Measurements from ENCODE around the gene ZDHHC24.
"Not testable (repeated sequence)": the region's sequence is repeated elsewhere in the genome, so short reads cannot be mapped to it uniquely, and the experiment has no call there.

Gene ZDHHC24

DNA sequence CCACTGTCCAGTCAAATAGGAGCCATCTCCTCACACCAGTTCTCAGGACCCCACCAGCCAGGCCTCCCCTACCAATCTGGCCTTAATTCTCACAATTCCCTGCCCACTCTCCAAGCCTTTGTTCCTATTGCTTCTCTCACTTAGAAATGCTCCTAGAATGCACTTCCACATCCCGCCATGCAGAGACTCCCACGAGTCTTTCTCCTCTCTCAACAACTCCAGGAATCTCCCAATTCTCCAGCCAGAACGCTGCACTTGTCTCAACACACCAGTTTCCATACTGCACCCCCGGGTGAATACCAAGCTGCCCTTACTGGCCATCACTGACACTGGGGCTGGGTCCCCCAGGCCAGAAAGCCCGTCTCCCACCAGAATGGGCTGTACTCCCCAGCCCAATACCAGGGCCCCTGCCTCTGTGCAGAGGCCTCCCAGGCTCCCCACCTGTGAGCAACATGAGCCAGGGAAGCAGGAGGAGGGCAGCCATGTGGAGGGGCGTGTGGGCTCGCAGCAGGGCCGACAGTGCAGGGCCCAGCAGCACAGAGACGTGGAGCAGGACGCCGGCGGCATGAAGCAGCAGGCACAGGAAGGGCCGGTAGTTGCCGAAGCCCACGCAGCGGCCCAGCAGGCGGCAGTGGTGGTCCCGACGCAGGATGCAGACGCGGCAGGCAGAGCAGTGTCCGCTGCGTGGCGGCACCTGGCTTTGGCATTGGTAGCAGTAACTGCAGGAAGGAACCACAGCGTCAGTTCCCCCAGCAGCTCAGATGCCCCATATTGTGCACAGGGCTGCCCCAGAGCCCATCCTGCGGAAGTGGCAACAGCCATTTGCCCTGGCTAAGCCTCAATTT lies 2.4 kb downstream of the ZDHHC24 start:
- Histone ChIP-seq H3K4me3 (ENCODE audit: low read depth, low read length, poor library complexity, severe bottlenecking) (peak overlapping the region; percentile 44), H3K9ac (ENCODE audit: low read length) (peak overlapping the region; percentile 79), H3F3A (ENCODE audit: insufficient read depth, low read length) (no peaks in the 10 kb centered on the region), H4K20me1 (ENCODE audit: insufficient read depth, low read length) (no peaks in the 10 kb centered on the region), H3K9me2 (ENCODE audit: low read depth, low read length) (no peaks in the 10 kb centered on the region), H3K27me3 (ENCODE audit: insufficient read depth, low read length) (0 out of 2 replicates have a peak, but pooled peaks cover 3% of the 10 kb centered on the region), H3K4me2 (ENCODE audit: low read length) (peak overlapping the region; percentile 91), H3K36me3 (ENCODE audit: insufficient read depth, low read length) (peaks cover 7% of the 10 kb centered on the region; the same call in 1 of the 2 replicates), H2AFZ (ENCODE audit: low read length) (no peak overlapping the region; the same call in 1 of the 2 replicates), H3K4me1 (ENCODE audit: insufficient read depth, low read length, severe bottlenecking) (peaks cover 33% of the 10 kb centered on the region), H3K27ac (ENCODE audit: low read depth, low read length, poor library complexity, severe bottlenecking) (peak overlapping the region; percentile 75), H3K79me2 (ENCODE audit: insufficient read depth, low read length) (no peaks in the 10 kb centered on the region), H3K9me3 (ENCODE audit: low read length) (no peaks in the 10 kb centered on the region)
- TF ChIP-seq EZH2 (IDR thresholded peaks at IDR 0.05; ENCODE audit: borderline replicate concordance, low read length) = no peak
- TF ChIP-seq, protein P1, sequence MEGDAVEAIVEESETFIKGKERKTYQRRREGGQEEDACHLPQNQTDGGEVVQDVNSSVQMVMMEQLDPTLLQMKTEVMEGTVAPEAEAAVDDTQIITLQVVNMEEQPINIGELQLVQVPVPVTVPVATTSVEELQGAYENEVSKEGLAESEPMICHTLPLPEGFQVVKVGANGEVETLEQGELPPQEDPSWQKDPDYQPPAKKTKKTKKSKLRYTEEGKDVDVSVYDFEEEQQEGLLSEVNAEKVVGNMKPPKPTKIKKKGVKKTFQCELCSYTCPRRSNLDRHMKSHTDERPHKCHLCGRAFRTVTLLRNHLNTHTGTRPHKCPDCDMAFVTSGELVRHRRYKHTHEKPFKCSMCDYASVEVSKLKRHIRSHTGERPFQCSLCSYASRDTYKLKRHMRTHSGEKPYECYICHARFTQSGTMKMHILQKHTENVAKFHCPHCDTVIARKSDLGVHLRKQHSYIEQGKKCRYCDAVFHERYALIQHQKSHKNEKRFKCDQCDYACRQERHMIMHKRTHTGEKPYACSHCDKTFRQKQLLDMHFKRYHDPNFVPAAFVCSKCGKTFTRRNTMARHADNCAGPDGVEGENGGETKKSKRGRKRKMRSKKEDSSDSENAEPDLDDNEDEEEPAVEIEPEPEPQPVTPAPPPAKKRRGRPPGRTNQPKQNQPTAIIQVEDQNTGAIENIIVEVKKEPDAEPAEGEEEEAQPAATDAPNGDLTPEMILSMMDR (IDR thresholded peaks at IDR 0.05; ENCODE audit: low read length) = peak; percentile 82

DNA sequence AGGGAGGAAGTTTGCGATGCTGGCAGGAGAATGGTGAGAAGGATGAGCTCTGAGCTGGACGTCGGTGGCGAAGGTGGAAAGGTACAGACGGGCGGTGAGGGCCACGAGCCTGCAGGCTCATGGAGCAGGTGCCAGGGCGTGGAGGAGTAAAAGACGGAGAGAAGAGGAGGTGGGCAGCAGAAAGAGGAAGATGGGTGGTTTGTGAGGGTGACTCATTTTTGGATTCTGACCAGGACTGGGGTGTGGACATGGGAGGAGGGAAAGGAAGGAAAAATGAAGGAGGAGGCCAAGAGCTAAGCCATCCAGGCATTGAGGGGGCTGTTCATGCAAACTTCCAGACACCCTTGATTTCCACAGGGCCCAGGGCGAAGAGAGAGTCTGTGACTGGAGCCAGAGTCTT lies 3.5 kb downstream of the ZDHHC24 start:
- no peaks in the 10 kb centered on the region for H4K20me1 ChIP-seq (ENCODE audit: insufficient read depth, low read length)
- H3K4me3 ChIP-seq (ENCODE audit: low read depth, low read length, poor library complexity, severe bottlenecking) = no peak overlapping the region
- H3K9ac ChIP-seq (ENCODE audit: low read length) = no peak overlapping the region
- peaks cover 33% of the 10 kb centered on the region for H3K4me1 ChIP-seq (ENCODE audit: insufficient read depth, low read length, severe bottlenecking)
- H3K9me2 ChIP-seq (ENCODE audit: low read depth, low read length) = no peaks in the 10 kb centered on the region
- peaks cover 7% of the 10 kb centered on the region; the same call in 1 of the 2 replicates for H3K36me3 ChIP-seq (ENCODE audit: insufficient read depth, low read length)
- H3K79me2 ChIP-seq (ENCODE audit: insufficient read depth, low read length) = no peaks in the 10 kb centered on the region
- 0 out of 2 replicates have a peak, but pooled peaks cover 2% of the 10 kb centered on the region for H3K27me3 ChIP-seq (ENCODE audit: insufficient read depth, low read length)
- H3K9me3 ChIP-seq (ENCODE audit: low read length) = no peaks in the 10 kb centered on the region
- no peak overlapping the region for H3K27ac ChIP-seq (ENCODE audit: low read depth, low read length, poor library complexity, severe bottlenecking)
- H2AFZ ChIP-seq (ENCODE audit: low read length) = no peak overlapping the region
- no peaks in the 10 kb centered on the region for H3F3A ChIP-seq (ENCODE audit: insufficient read depth, low read length)
- H3K4me2 ChIP-seq (ENCODE audit: low read length) = no peak overlapping the region
- TF ChIP-seq, protein P1 (IDR thresholded peaks at IDR 0.05; ENCODE audit: low read length) = no peak
- TF ChIP-seq EZH2 (IDR thresholded peaks at IDR 0.05; ENCODE audit: borderline replicate concordance, low read length) = no peak

DNA sequence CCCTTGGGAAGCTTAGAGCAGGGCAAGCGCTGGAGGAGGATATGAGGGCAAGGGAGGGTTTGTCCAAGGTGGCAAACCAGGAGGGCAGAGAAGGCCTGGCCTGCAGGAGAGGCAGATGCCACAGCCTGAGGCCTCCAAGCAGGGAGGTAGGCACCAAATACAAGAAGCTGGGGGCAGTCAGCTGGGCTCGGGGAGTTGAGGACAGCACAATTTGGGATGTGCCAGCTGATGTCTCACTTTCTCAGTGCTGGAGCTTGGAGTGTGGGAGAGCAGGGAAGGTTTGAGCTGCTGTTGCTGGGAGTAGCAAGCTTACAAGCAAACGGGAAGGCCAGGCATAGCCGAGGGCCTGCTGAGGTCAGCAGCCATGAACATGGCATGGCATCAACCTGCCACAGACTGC lies 4.0 kb downstream of the ZDHHC24 start:
- H3K79me2 ChIP-seq (ENCODE audit: insufficient read depth, low read length) = no peaks in the 10 kb centered on the region
- no peak overlapping the region for H3K4me2 ChIP-seq (ENCODE audit: low read length)
- peaks cover 31% of the 10 kb centered on the region for H3K4me1 ChIP-seq (ENCODE audit: insufficient read depth, low read length, severe bottlenecking)
- H3K36me3 ChIP-seq (ENCODE audit: insufficient read depth, low read length) = peaks cover 11% of the 10 kb centered on the region; the same call in 1 of the 2 replicates
- no peaks in the 10 kb centered on the region for H4K20me1 ChIP-seq (ENCODE audit: insufficient read depth, low read length)
- no peak overlapping the region for H2AFZ ChIP-seq (ENCODE audit: low read length)
- TF ChIP-seq, protein P1 (IDR thresholded peaks at IDR 0.05; ENCODE audit: low read length) = no peak
- TF ChIP-seq EZH2 (IDR thresholded peaks at IDR 0.05; ENCODE audit: borderline replicate concordance, low read length) = no peak
- no peak overlapping the region for H3K9ac ChIP-seq (ENCODE audit: low read length)
- no peaks in the 10 kb centered on the region for H3K27me3 ChIP-seq (ENCODE audit: insufficient read depth, low read length)
- no peaks in the 10 kb centered on the region for H3F3A ChIP-seq (ENCODE audit: insufficient read depth, low read length)
- no peaks in the 10 kb centered on the region for H3K9me3 ChIP-seq (ENCODE audit: low read length)
- H3K4me3 ChIP-seq (ENCODE audit: low read depth, low read length, poor library complexity, severe bottlenecking) = no peak overlapping the region
- no peaks in the 10 kb centered on the region for H3K9me2 ChIP-seq (ENCODE audit: low read depth, low read length)
- H3K27ac ChIP-seq (ENCODE audit: low read depth, low read length, poor library complexity, severe bottlenecking) = no peak overlapping the region

DNA sequence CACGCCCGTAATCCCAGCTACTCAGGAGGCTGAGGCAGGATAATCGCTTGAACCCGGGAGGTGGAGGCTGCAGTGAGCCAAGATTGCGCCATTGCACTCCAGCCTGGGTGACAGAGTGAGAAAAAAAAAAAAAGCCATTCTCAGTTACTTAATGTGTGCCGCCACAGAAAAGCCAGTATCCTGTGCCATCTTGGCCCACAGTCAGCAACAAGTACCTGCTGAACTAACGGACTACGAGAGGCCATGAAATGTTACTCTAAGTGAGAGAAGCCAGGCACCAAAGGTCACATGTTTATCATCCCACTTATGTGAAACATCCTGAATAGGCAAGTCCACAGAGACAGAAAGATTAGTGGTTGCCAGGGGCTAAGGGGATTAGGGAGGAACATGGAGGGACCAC lies 5.2 kb downstream of the ZDHHC24 start:
- not testable (repeated sequence) for H3K9me2 ChIP-seq (ENCODE audit: low read depth, low read length); H4K20me1 ChIP-seq (ENCODE audit: insufficient read depth, low read length); H3K79me2 ChIP-seq (ENCODE audit: insufficient read depth, low read length); H3K27ac ChIP-seq (ENCODE audit: low read depth, low read length, poor library complexity, severe bottlenecking); H2AFZ ChIP-seq (ENCODE audit: low read length); H3K27me3 ChIP-seq (ENCODE audit: insufficient read depth, low read length); H3K9ac ChIP-seq (ENCODE audit: low read length); H3K4me2 ChIP-seq (ENCODE audit: low read length); H3K4me3 ChIP-seq (ENCODE audit: low read depth, low read length, poor library complexity, severe bottlenecking); H3F3A ChIP-seq (ENCODE audit: insufficient read depth, low read length); H3K9me3 ChIP-seq (ENCODE audit: low read length)
- H3K4me1 ChIP-seq (ENCODE audit: insufficient read depth, low read length, severe bottlenecking) = peaks cover 23% of the 10 kb centered on the region
- peaks cover 17% of the 10 kb centered on the region; the same call in 1 of the 2 replicates for H3K36me3 ChIP-seq (ENCODE audit: insufficient read depth, low read length)
